GM23248 (cell line): ENCODE measurements around the gene TEX261.

Source experiments
- EZH2 ChIP-seq: fragments of 200-600 bp; sonication (generic); IDR thresholded peaks from 2 replicates; pipeline ENCODE4 v1.6.1; 2018; ENCODE audit warnings: antibody characterized with exemption, mild to moderate bottlenecking; ENCODE audit not compliant: insufficient read depth, poor library complexity, severe bottlenecking
- EZH2phosphoT487 ChIP-seq: fragments of 200-600 bp; sonication (generic); IDR thresholded peaks from 2 replicates; pipeline ENCODE4 v1.6.1; 2018; ENCODE audit warnings: antibody characterized with exemption, moderate library complexity, mild to moderate bottlenecking, low read depth; ENCODE audit not compliant: insufficient read depth

GRCh38 chr2:71001592-71001927, 6.9 kb upstream of the TEX261 start:
- TF ChIP-seq EZH2phosphoT487 (no peak), EZH2 (no peak)
